Smooth muscle cell of the brain vasculature (primary cell): Measurements from ENCODE around the gene OR1K1.
"Not testable (repeated sequence)": the region's sequence is repeated elsewhere in the genome, so short reads cannot be mapped to it uniquely, and the experiment has no call there.

Experiments
- DNase-seq: peaks from one replicate; pipeline ENCODE4 v3.0.0-alpha.2; 2012; ENCODE audit warnings: low read depth, low spot score

OR1K1 gene

DNA sequence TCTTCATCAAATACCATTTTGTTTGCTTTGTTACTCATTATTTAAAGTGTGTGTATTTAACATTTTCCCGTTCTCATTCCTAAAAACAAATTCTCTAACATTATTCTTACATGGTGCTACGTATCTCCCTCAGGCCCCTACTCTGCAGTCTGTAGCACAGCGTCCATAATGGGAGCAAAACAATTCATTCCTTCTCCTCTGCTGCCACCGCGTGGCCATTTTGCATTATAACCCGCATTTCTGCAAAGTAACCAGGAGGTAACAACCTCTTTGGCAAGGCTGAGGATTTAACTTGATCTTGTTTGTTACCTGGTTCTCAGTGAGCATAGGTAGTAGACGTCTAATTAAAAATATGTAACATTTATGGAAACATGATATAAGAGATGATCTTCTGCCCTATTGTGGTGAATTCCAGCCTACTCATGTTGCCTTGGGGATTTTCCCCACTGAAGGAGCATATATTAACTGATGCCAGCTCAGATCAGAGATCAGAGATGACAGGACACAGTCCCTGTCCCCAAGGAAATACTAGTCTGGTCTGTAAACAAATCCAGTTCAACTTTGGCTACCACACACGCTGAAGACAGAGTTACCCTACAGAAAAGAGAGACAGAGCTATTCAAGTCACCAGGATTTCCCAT, 10.5 kb downstream of the OR1K1 start:
- peak; percentile 67 for DNase-seq

DNA sequence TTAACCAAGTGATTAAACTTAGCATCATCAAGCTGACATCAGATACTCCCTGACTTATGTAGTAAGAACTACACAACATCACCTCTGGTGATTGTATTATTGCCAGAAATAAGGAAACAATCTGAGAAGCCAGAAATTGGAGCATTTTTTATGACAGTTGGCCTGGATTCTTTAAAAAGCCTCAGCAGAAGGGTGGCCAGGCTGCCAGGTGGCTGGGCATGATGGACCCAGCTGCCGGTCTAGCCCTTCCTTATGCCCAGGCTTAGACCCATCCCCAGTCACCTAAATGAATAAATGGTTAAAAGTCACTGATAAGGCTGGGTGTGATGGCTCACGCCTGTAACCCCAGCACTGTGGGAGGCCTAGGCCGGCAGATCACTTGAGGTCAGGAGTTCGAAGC, 12.8 kb downstream of the OR1K1 start:
- DNase-seq = no peak

DNA sequence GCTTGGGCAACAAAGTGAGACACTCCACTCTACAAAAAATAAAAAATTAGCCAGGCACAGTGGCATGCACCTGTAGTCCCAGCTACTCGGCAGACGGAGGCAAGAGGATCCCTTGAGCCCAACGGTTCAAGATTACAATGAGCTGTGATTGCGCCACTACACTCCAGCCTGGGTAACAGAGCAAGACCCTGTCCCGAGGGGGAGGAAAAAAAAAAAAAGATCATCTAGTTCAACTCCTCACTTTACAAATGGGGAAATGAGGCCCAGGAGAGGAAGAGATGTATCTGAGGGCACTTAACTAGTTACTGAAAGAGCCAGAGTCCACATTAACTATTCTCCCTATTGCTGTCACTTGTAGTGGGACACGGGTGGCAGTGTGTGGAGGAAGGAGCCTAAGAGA, 14.6 kb downstream of the OR1K1 start:
- no peak for DNase-seq

DNA sequence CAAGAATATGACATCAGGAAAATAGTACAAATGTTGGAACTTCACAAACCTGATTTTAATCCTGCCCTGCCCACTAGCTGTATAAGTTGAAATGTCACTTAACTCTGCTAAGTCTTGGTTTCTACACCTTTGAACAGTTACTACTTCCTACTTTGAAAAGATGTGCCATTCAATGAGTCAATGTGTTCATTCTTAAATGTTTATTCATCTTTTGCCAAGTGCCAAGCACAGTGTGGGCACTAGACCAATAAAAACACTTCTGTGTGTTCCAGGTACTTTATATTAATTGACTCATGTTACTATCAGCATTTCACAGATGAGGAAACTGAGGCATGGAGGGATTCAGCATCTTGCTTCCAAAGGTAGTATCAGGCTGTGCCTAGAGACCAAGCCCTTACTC, 15.6 kb downstream of the OR1K1 start:
- no peak for DNase-seq

DNA sequence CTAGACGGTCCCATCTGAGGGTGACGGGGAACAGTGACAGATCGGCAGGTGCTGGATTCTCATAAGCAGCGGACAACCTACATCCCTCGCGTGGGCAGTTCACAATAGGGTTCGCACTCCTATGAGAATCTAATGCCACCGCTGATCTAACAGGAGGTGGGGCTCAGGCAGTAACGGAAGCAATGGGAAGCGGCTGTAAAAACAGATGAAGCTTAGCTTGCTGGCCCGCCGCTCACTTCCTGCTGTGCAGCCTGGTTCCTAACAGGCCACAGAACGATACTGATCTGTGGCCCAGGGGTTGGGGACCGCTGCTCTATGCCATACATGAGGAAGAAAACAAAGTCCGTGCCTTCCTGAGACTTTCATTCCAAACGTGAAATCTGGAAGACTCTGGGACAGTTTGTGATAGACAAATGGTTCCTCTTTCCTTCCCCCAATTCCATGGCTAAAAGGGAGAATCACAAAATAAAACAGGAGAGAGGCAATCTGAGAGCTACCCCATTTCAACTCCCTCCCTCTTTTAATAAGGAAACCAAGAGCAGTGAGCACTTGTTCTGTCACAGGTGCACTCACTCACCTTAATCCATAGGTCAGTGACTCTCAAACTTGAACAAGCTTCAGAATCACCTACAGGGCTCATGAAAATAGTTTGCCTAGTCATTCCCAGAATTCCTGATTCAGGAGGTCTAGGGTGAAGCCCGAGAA, 16.4 kb downstream of the OR1K1 start:
- DNase-seq = peak; percentile 43

DNA sequence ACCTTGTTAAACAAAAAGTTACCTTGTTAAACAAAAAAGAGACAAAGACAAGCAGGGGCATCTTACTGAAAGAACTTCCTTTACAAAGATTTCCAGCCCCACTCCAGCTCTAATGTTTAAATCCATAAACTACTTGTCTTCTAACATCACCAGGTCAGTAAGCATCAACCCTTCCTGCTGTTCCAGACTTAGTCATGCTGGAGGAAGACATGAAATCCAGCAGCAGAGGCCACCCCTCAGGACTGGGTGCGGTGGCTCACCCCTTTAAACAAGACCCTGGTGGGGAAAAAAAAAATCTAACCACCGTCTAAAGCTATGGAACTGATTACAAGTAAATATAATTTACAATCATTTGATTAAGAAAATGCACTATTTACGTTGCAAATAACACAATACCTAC, 19.4 kb downstream of the OR1K1 start:
- peak; percentile 66 for DNase-seq

DNA sequence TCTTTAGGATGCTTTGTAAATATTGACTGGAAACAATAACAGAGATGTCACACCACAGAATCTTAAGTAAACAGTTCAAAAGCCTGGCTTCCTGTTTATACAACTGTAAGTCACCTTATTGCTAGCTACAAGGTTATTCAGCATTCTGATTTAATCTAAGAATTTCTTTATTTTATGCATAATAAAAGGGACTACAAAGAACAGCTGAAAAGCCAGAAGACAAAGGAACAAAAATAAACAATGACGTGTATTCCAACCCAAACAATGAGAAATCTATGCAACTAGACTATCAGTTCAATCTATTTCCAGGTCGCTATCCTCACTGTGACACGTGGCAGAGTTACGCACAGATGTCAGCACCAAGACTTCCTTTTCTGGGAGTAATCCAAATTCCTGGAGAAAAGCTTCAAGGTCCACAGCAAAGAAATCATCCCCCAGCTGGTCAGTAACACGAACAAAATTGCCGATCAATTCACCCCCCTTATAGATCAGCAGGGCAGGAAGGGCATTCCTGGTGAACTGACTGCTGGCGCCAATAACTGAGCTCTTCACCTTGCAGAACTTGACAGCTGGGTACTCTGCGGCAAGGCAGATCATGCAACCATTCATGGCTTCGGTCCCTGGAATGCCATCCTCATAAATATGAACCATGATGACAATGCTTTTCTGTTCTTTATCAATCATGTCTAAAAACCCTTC, 20.0 kb downstream of the OR1K1 start:
- DNase-seq = peak; percentile 40

DNA sequence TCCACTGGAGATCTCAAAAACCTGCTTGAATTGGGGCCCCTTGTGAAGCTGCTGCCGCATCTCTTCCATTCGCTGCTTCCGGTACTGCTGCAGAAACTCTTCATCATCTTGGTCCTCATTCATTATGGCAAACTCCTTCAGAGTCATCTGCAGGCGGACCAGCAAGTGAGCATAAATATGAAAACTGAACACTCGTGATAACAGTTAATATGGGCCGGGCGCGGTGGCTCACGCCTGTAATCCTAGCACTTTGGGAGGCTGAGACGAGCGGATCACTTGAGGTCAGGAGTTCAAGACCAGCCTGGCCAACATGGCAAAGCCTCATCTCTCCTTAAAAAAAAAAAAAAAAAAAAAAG, 20.5 kb downstream of the OR1K1 start:
- DNase-seq = no peak

DNA sequence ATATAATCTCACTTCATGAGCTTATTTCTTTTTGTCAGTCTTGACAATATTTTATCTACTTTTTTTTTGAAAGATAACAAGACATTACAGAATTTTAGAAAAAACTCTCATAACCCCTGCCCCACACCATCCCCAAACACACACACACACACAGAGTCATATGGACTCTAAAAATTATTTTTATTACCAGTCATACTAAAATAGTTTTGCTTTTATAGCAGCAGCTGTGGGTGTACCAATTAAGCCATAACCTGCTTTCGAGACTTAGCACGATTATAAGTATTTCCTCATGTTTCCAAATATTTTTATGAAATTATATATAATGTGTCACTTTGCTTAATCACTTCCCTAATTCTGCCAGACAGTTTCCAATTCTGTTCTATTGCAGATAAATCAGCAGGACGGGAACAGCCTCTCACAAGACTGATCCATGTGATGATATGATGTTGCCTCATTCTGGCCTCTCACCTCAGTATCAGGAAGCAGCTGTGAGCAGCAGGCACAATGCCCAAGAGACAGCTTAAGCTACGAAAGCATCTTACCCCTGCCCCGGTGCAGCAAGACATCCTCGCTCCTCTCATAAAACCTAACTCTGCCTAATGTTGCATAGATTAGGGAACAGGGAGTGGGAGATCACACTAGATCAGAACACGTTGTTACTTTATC, 21.5 kb downstream of the OR1K1 start:
- DNase-seq = no peak

DNA sequence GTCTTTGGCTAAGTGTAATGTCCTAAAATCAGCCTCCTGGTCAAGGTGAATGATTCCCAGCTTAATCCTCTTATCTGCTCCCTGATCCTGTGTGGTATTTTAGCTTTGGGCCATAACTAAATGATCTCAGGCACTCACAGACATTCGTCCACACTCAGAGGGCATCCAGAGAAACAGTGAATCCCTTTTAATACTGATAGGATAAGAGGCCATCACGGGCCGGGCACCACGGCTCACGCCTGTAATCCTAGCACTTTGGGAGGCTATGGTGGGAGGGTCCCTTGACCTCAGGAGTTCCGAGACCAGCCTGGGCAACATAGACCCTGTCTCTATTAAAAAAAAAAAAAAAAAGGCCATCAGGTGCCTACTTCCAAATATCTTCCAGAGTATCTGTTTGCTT, 22.1 kb downstream of the OR1K1 start:
- DNase-seq = no peak

DNA sequence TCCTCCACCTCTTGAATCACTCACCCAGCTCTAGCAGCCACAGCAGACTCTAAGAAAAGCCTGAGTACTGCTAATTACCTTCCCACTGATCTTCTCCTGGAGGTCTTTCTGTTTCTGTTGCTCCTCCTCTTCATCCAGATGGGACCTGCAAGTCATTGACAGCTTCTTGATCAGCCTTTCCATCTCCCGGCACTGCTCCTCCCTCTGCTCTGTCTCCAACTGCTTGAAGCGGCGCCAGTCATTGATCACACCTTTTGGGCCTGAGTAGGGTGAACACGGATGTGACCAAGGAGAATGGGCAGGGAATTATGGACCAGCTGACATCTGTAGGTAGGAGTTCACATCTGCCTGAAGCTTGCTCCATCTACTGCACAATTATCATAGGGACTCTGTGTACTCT, 23.0 kb downstream of the OR1K1 start:
- DNase-seq = no peak

DNA sequence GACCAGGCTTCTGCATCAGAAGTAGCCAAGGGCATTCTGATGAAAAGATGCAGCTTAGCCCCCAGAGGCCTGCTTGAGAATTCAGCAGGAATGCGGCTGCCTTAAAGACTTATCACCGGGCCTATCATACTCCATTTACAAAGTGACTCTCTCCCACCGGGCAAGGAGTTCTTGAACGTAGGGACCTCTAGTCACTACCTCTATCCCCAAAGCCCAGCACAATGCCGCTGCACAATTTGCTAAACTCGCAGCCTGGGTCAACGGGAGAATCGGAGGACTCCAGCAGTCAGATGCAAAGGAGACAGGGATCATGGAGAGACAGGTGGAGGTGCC, 27.8 kb downstream of the OR1K1 start:
- peak; percentile 3 for DNase-seq

DNA sequence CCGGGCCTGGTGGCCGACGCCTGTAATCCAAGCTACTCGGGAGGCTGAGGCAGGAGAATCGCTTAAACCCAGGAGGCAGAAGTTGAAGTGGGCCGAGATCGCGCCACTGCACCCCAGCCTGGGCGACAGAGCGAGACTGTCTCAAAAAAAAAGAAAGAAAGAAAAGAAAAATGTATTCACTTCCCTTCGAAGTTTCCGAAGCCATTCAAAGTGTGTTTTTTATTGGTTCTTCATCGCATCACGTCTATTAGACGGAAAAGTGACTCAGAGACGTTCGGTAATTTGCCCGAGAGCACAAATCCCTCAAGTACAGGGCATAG, 29.0 kb downstream of the OR1K1 start:
- DNase-seq = not testable (repeated sequence)

DNA sequence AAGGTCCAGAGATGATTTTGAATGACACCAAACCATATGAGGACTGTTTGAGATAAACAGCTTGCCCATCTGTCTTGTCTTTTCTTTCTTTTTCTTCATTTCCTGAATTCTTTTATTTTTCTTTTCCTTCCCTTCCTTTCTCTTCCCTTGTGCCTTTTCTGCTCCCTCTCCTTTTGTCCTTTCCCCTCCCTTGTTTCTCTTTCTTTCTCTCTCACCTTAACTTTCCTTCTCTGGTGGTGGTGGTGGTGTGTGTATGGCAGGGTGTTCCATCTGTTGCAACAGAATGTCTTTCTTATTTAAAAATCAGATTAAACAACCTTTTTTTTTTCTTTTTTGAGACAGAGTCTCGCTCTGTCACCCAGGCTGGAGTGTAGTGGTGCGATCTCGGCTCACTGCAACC, 32.3 kb downstream of the OR1K1 start:
- DNase-seq = no peak

DNA sequence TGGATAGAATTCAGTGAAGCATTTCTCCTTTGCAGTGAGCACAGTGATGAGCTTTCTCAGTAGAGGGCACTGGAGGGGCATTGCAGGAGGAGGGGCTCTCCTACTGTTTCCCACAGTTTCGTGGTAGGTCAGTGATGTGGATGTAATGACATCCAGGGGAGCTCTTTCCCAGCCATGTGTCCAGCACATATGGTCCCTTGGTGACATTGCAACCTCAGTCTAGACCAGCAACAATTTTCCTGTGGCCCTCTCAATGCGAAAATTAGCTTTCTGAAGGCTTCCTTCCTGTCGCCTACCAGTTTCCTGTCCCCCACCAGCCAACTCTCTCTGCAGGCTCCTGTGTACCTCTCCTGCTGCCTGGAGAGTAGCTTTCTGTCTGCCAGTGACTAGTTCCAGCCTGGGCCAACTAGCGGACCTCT, 35.4 kb downstream of the OR1K1 start:
- no peak for DNase-seq

DNA sequence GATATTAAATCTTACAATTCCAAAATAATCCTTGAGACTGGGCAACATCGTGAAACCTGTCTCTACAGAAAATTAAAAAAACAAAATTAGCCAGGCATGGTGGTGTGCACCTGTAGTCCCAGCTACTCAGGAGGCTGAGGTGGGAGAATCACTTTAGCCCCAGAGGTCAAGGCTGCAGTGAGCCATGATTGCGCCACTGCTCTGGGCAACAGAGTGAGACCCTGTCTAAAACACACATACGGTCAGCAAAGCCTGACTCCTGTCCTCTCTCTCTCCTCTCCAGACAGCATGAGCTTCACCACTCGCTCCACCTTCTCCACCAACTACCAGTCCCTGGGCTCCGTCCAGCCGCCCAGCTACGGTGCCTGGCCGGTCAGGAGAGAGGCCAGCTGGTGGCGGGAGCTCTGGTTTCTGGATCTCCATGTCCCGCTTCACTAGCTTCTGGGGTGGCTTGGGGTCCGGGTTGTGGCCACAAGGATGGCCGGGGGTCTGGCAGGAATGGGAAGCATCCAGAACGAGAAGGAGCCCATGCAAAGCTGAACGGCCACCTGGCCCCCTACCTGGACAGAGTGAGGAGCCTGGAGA, 37.4 kb downstream of the OR1K1 start:
- no peak for DNase-seq

DNA sequence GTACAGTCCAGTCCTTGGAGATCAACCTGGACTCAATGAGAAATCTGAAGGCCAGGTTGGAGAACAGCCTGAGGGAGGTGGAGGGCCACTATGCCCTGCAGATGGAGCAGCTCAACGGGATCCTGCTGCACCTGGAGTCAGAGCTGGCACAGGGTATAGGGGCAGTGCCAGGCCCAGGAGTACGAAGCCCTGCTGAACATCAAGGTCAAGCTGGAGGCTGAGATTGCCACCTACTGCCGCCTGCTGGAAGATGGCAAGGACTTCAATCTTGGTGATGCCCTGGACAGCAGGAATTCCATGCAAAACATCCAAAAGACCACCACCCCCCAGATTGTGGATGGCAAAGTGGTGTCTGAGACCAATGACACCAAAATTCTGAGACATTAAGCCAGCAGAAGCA, 38.5 kb downstream of the OR1K1 start:
- DNase-seq = not testable (repeated sequence)

DNA sequence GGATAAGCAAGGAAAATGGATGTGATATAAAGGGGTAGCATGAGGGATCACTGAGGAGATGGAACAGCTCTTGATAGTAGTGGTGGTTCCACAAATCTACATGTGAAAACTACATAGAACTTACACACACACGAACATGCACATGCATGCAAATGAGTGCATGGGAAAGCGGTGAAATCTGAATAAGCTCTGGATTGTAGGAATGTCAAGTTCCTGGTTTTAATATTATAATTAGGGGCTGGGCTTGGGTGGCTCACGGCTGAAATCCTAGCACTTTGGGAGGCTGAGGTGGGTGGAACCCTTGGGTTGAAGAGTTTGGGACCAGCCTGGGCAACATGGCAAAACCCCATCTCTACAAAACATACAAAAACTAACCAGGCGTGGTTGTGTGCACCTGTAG, 41.6 kb downstream of the OR1K1 start:
- DNase-seq = no peak

DNA sequence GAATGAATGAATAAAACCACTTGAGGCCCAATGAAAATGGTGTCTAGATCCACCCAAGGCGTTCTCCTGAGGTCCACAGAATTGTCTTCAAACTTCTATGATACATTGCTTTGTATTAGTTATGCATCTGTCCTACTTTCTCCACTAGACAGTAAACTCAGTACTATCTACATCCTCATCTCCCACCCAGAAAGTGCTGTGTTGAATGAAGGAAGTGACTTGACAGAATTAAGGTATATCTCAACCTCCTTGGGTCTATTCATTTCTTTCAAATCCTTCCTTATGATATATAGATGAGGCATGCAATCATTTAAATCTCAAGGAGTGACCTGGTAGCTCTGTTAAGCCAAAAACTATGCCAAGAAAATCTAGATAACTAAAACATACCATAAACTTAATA, 44.2 kb downstream of the OR1K1 start:
- no peak for DNase-seq

DNA sequence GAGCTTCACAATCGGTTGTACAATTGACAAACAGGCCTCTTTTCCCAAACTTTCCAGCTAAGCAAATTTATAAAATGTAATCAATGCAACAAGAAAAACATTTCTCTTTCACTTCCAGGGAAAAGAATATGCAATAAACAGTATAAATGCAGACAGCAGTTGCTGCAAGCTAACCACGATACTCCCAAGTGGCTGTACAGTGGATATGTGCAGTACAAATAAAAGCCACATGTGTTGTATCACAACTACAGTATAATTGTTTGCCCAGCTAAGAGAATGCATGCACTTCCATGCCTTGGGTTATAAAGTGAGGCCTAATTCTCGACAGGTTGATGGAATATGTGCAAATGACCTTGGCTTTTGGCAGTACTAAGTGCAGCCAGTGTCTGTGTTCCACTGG, 45.2 kb downstream of the OR1K1 start:
- DNase-seq = no peak

DNA sequence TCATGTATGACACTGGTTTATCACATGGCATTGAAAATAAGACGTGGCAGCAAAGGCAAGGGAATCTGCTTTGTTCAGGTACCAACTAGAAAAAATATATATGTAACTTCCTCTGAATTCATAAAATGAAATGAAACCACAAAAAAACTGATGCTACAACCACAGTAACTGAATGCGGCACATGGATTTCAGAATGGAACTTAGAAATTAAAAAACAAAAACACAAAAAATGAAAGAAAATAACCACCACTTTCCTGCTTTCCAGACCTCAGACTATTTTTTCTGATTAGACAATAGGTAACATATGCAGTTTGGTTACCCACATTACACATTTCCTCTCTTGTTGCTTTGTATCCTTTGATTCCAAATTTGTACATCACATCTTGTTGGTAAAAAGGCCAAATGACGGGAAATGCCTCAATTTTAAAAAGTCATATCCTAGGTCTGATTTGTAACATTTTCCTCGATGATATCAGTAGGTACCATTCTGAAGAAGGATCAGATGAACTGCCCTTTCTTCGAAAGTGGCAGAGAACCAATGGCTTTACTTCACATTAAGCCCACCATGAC, 46.5 kb downstream of the OR1K1 start:
- DNase-seq = no peak

DNA sequence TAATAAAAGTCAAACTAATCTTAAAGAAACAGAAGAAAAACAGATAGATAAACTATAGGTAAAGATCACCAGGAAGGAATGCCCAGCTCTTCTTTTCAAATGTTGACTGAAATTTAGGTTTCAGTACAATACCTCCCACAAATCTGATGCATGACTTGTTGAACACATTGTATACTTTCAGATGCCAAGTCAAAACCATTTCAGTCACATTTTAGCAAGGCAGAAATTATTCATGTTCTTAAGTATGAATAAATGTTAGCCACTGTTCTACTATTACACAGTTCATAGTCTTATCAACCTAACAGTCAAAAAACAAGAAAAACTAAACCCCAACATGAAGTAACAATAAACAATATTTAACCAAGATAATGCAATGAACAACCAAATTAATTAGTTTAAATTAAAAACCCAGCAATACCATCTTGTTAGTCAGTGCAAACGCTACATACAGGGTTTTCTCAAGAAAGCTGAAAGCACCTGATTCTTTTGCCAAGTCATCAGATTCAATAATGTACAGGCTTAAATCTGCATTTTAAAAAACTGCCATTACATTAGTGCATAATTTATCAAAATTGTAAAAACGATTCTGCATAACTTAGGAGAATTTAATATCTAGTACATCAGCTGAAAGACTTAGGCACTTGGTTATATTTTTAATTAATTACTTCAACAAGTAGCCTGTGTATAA, 48.5 kb downstream of the OR1K1 start:
- DNase-seq = no peak
